ENCODE results near the gene NKD2. TPM values are rescaled to one million over a fixed set of nuclear protein-coding genes. Genes with fewer than 3 reads are reported as not detected.

Gene NKD2
- total RNA-seq, 2 experiments from 2014 or later: 0.17 to 0.30 TPM

DNA sequence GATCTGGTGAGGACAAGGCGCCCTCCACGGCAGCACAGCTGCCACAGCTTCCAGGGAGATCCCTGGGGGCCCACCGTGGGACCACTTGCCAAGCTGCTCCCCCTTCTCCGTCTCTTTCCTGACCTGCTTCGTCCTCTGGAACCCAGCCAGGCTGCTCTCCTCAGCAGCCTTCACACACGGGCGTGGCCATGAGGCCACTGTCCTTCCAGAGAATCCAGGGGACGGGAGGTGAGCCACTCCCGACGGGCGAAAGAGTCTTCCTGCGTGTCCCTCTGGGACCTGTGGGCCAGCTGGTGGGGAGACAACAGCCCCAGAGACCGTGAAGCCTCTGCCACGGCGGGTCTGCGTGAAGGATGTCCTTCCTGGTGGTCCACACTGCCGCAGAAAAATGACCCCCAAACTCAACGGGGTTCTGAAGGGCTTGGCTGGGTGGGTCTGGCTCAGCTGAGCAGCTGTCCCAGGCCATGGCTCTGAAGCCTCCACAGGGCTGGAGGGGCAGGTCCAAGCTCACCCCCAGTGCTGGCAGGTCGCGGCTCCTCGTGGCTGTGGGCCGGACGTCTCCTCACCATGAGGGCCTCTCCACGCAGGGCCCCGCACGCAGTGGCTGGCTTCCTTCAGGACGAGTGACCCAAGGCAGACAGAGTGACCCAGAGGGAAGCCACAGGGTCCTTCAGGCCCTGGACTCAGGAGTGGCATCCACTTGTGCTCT lies 47.4 kb upstream of the NKD2 start:
- intact Hi-C loops (cut with DNase I, micrococcal nuclease): no loop called here

DNA sequence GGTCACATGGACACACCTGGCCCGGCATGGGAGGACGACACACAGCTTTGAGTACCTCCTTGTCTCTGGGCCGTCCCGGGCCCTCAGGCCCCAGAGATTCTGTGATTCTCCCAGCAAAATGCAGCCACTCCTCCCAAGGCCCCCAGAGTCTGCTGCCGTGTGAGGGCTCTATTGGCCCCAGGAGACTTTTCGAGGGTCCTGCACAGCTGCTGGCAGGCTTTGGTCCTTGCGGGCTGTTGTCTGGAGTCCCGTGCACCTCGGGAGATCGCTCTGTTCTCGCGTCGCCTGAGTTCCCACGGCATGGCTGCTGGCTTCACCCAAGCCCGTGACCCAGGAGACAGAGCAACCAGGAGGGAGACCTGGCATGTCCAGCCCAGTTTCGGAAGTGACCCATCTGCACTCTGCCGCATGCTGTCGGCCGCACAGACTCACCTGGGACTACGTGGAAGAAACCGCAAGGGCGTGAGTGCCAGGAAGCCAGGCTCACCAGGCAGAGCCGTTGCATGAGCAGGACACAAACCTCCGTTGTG lies 46.8 kb upstream of the NKD2 start:
- TF ChIP-seq, protein P1, sequence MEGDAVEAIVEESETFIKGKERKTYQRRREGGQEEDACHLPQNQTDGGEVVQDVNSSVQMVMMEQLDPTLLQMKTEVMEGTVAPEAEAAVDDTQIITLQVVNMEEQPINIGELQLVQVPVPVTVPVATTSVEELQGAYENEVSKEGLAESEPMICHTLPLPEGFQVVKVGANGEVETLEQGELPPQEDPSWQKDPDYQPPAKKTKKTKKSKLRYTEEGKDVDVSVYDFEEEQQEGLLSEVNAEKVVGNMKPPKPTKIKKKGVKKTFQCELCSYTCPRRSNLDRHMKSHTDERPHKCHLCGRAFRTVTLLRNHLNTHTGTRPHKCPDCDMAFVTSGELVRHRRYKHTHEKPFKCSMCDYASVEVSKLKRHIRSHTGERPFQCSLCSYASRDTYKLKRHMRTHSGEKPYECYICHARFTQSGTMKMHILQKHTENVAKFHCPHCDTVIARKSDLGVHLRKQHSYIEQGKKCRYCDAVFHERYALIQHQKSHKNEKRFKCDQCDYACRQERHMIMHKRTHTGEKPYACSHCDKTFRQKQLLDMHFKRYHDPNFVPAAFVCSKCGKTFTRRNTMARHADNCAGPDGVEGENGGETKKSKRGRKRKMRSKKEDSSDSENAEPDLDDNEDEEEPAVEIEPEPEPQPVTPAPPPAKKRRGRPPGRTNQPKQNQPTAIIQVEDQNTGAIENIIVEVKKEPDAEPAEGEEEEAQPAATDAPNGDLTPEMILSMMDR (IDR thresholded peaks at IDR 0.05): no peak
- peaks cover 0 to 12% of the 10 kb centered on the region in 2 experiments for H3K9me3 ChIP-seq (ENCODE audit: control insufficient read depth in 1 of 2, insufficient read depth in 1 of 2, low read length in 2 of 2)
- peaks cover 18 to 20% of the 10 kb centered on the region in 2 experiments for H3K27me3 ChIP-seq (ENCODE audit: control insufficient read depth in 1 of 2, insufficient read depth in 2 of 2, low read length in 2 of 2)
- intact Hi-C loops (cut with DNase I, micrococcal nuclease): no loop called here
- no peak for ATAC-seq (ENCODE audit: poor library complexity)
- H3K4me3 ChIP-seq (ENCODE audit: low read length): no peak overlapping the region
- ChIA-PET POLR2A (no interaction called here), CTCF (no interaction called here)
- H3K27me3 Mint-ChIP-seq: peaks cover 28% of the 10 kb centered on the region
- no peak overlapping the region for H3K27ac ChIP-seq (ENCODE audit: low read depth in 1 of 2, low read length in 2 of 2)
- H3K36me3 ChIP-seq (ENCODE audit: insufficient read depth, low read length): no peaks in the 10 kb centered on the region
- no peak overlapping the region for H3K27ac Mint-ChIP-seq
- no peak for DNase-seq
- no peaks in the 10 kb centered on the region for H3K9me3 Mint-ChIP-seq
- no peak overlapping the region for H3K4me3 Mint-ChIP-seq
- peaks cover 26% of the 10 kb centered on the region for H3K4me1 Mint-ChIP-seq (ENCODE audit: low read depth)
- peaks cover 36% of the 10 kb centered on the region for H3K4me1 ChIP-seq (ENCODE audit: insufficient read depth, low read length)
- no peaks in the 10 kb centered on the region for H3K36me3 Mint-ChIP-seq (ENCODE audit: low read depth)

More for the DNA sequence above, 47.4 kb upstream of the NKD2 start:
- TF ChIP-seq, protein P1 (IDR thresholded peaks at IDR 0.05): no peak
- H3K9me3 ChIP-seq (ENCODE audit: control insufficient read depth in 1 of 2, insufficient read depth in 1 of 2, low read length in 2 of 2): peaks cover 0 to 10% of the 10 kb centered on the region in 2 experiments
- CTCF ChIA-PET: no interaction called here
- DNase-seq: no peak
- no peak overlapping the region for H3K4me3 Mint-ChIP-seq
- no peak for ATAC-seq (ENCODE audit: poor library complexity)
- no peaks in the 10 kb centered on the region for H3K9me3 Mint-ChIP-seq
- peaks cover 22% of the 10 kb centered on the region for H3K27me3 Mint-ChIP-seq
- H3K27me3 ChIP-seq (ENCODE audit: control insufficient read depth in 1 of 2, insufficient read depth in 2 of 2, low read length in 2 of 2): peaks cover 16 to 20% of the 10 kb centered on the region in 2 experiments
- POLR2A ChIA-PET: no interaction called here
- no peaks in the 10 kb centered on the region for H3K36me3 ChIP-seq (ENCODE audit: insufficient read depth, low read length)
- no peak overlapping the region for H3K27ac ChIP-seq (ENCODE audit: low read depth in 1 of 2, low read length in 2 of 2)
- H3K4me1 ChIP-seq (ENCODE audit: insufficient read depth, low read length): peaks cover 42% of the 10 kb centered on the region
- H3K27ac Mint-ChIP-seq: no peak overlapping the region
- H3K4me3 ChIP-seq (ENCODE audit: low read length): no peak overlapping the region
- H3K36me3 Mint-ChIP-seq (ENCODE audit: low read depth): no peaks in the 10 kb centered on the region
- H3K4me1 Mint-ChIP-seq (ENCODE audit: low read depth): peaks cover 26% of the 10 kb centered on the region

DNA sequence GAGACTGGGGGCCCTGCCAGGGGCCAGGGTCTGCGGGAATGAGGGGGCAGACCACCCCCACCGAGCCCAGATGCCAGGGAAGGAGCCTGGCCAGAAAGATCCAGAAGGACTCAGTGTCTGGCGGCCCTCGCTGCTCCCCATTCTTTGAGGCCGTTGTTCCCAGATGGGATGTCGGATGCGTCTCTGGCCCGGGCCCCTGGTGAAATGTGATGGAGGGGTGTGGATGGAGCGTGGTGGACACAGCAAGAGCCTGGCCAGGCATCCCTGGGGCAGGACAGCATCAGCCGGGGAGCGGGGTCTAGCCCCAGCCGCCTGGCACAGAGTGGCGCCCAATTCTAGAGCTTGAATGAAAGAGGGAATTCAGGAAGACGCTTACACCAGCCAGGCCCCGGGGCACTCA lies 46.2 kb upstream of the NKD2 start:
- Mint-ChIP-seq H3K36me3 (ENCODE audit: low read depth) (no peaks in the 10 kb centered on the region), H3K4me1 (ENCODE audit: low read depth) (peaks cover 22% of the 10 kb centered on the region), H3K27ac (no peak overlapping the region), H3K9me3 (no peaks in the 10 kb centered on the region), H3K4me3 (no peak overlapping the region), H3K27me3 (peaks cover 34% of the 10 kb centered on the region)
- intact Hi-C loops (cut with DNase I, micrococcal nuclease): no loop called here
- POLR2A ChIA-PET: no interaction called here
- ATAC-seq (ENCODE audit: poor library complexity) (no peak), DNase-seq (no peak)
- Histone ChIP-seq H3K4me1 (ENCODE audit: insufficient read depth, low read length) (peaks cover 30% of the 10 kb centered on the region), H3K4me3 (ENCODE audit: low read length) (no peak overlapping the region), H3K36me3 (ENCODE audit: insufficient read depth, low read length) (no peaks in the 10 kb centered on the region), H3K27me3 (ENCODE audit: control insufficient read depth in 1 of 2, insufficient read depth in 2 of 2, low read length in 2 of 2) (peaks cover 24% of the 10 kb centered on the region in 2 experiments), H3K27ac (ENCODE audit: low read depth in 1 of 2, low read length in 2 of 2) (no peak overlapping the region), H3K9me3 (ENCODE audit: control insufficient read depth in 1 of 2, insufficient read depth in 1 of 2, low read length in 2 of 2) (peaks cover 0 to 8% of the 10 kb centered on the region in 2 experiments)
- CTCF ChIA-PET: no interaction called here
- TF ChIP-seq, protein P1 (IDR thresholded peaks at IDR 0.05): no peak

Data from CD4-positive, alpha-beta T cell (primary cell).